GM12878 (cell line): Measurements from ENCODE around the gene HIC1. TPM values are rescaled to one million over a fixed set of nuclear protein-coding genes. Genes with fewer than 3 reads are reported as not detected.

ENCODE experiments used
- CBX3 ChIP-seq: fragments of 200-600 bp; sonication (generic); IDR thresholded peaks from 2 replicates; pipeline ENCODE4 v1.6.1; 2016; ENCODE audit warnings: low read depth, borderline replicate concordance
- CUX1 ChIP-seq: IDR thresholded peaks from 2 replicates; pipeline ENCODE4 v1.6.1; 2012; ENCODE audit warnings: improper control_type of control experiment, low read depth, low read length; ENCODE audit not compliant: insufficient replicate concordance
- GATAD2B ChIP-seq: fragments of 450-650 bp; conservative IDR thresholded peaks from 2 replicates; pipeline ENCODE4 v1.6.1; 2017; ENCODE audit warnings: low read depth, mild to moderate bottlenecking, moderate library complexity
- MEF2B ChIP-seq: fragments of 450-650 bp; IDR thresholded peaks from 2 replicates; pipeline ENCODE4 v1.6.1; 2018; ENCODE audit warnings: mild to moderate bottlenecking, moderate library complexity; ENCODE audit not compliant: partially characterized antibody, poor library complexity, severe bottlenecking
- ZBTB4 ChIP-seq: fragments of 450-650 bp; formaldehyde crosslinking; IDR thresholded peaks from 2 replicates; pipeline ENCODE4 v1.4.0; 2022; ENCODE audit warnings: mild to moderate bottlenecking, moderate library complexity
- polyA plus RNA-seq, 11 experiments: library from polyadenylated mRNA; depleted of rRNA in 4 of 11; unstranded in 6 of 11; stranded (reverse) in 5 of 11; fragments of >200 nt; fragmentation: Nextera tagmentation in 4 of 11; fragmentation: Illumina TruSeq in 1 of 11; extraction: Ambion mirVana in 4 of 11; extraction: Trizol in 1 of 11; gene quantifications; 1 replicate in 1 of 11; 2 replicates in 10 of 11; pipeline versions ENCODE4 v1.2.1 to v1.2.3, GENCODE V29; 2011 to 2016; ENCODE audit warnings: inconsistent platforms in 2 of 11, missing spikeins in 2 of 11, low read depth in 1 of 11
- total RNA-seq, 4 experiments: library from RNA; depleted of rRNA in 3 of 4; stranded (reverse); fragments of >200 nt in 3 of 4; fragmentation: Illumina TruSeq in 1 of 4; extraction: Trizol in 1 of 4; gene quantifications; 2 replicates each; pipeline versions ENCODE4 v1.2.1 to v1.2.3, GENCODE V29; 2013 to 2021

HIC1 gene
- total and polyA plus RNA-seq, 10 of the 15 experiments (the other 5 are each of a cell fraction or from before 2014, with no cell fraction given): 0.11 to 61.1 (median 4.9) TPM

- TF ChIP-seq ZBTB4 (CRISPR knock-in tag): no peak
- TF ChIP-seq CUX1: no peak
- TF ChIP-seq GATAD2B: no peak
- no peak for TF ChIP-seq CBX3
- TF ChIP-seq MEF2B: no peak
These were observed 26.7 kb downstream of the HIC1 start (continued) for GRCh38 chr17:2081564-2081963.
